MM.1S (cell line): ENCODE measurements around the gene RNF144B.
A peak's percentile ranks its signal among the peaks of the same experiment; 100 is the strongest.

ENCODE experiments used
- DNase-seq: peaks from one replicate; pipeline ENCODE4 v3.0.0-alpha.2; 2015
- H2AFZ ChIP-seq: fragments of 300-600 bp; sonication (generic); 2 replicates; pipeline ENCODE4 v1.6.0; 2016; ENCODE audit warnings: antibody characterized with exemption, low read length
- H3F3A ChIP-seq: fragments of 300-600 bp; sonication (generic); 2 replicates; pipeline ENCODE4 v1.6.1; 2016; ENCODE audit warnings: mild to moderate bottlenecking, antibody characterized with exemption, low read length, moderate library complexity, mixed read lengths; ENCODE audit not compliant: insufficient read depth
- H3K27ac ChIP-seq: fragments of 300-600 bp; sonication (generic); 2 replicates; pipeline ENCODE4 v1.5.1; 2016; ENCODE audit warnings: mild to moderate bottlenecking, low read length
- H3K27me3 ChIP-seq: fragments of 300-600 bp; sonication (generic); replicated peaks from 2 replicates; pipeline ENCODE4 v1.6.0; 2016; ENCODE audit warnings: low read length; ENCODE audit not compliant: insufficient read depth
- H3K36me3 ChIP-seq: fragments of 300-600 bp; sonication (generic); replicated peaks from 2 replicates; pipeline ENCODE4 v1.6.1; 2016; ENCODE audit warnings: mild to moderate bottlenecking, low read length, mixed read lengths; ENCODE audit not compliant: insufficient read depth
- H3K4me1 ChIP-seq: fragments of 300-600 bp; sonication (generic); 2 replicates; pipeline ENCODE4 v1.6.1; 2016; ENCODE audit warnings: low read length, mixed read lengths
- H3K4me2 ChIP-seq: fragments of 300-600 bp; sonication (generic); 2 replicates; pipeline ENCODE4 v1.6.0; 2016; ENCODE audit warnings: low read depth, low read length
- H3K4me3 ChIP-seq: fragments of 300-600 bp; sonication (generic); 2 replicates; pipeline ENCODE4 v1.5.1; 2016; ENCODE audit warnings: low read length, mixed read lengths
- H3K79me2 ChIP-seq: fragments of 300-600 bp; sonication (generic); 2 replicates; pipeline ENCODE4 v1.6.1; 2016; ENCODE audit warnings: mixed run types, low read length, mixed read lengths
- H3K9ac ChIP-seq: fragments of 300-600 bp; sonication (generic); 2 replicates; pipeline ENCODE4 v1.6.1; 2016; ENCODE audit warnings: low read length, mixed read lengths
- H3K9me2 ChIP-seq: fragments of 300-600 bp; sonication (generic); replicated peaks from 2 replicates; pipeline ENCODE4 v1.6.1; 2016; ENCODE audit warnings: mild to moderate bottlenecking, low read length, mixed read lengths; ENCODE audit not compliant: insufficient read depth
- H3K9me3 ChIP-seq: fragments of 300-600 bp; sonication (generic); replicated peaks from 2 replicates; pipeline ENCODE4 v1.6.1; 2016; ENCODE audit warnings: mild to moderate bottlenecking, low read length, mixed read lengths; ENCODE audit not compliant: insufficient read depth
- H4K20me1 ChIP-seq: fragments of 300-600 bp; sonication (generic); 2 replicates; pipeline ENCODE4 v1.6.1; 2016; ENCODE audit warnings: mild to moderate bottlenecking, low read length, moderate library complexity, mixed read lengths; ENCODE audit not compliant: insufficient read depth
- CTCF ChIP-seq: fragments of 300-600 bp; sonication (generic); IDR thresholded peaks from 2 replicates; pipeline ENCODE4 v1.5.1; 2016; ENCODE audit warnings: antibody characterized with exemption, low read length, mixed read lengths
- EZH2 ChIP-seq: fragments of 300-600 bp; sonication (generic); optimal IDR thresholded peaks from 2 replicates; pipeline ENCODE3; 2017; ENCODE audit warnings: low read depth, mild to moderate bottlenecking, antibody characterized with exemption, low read length, mixed read lengths
- EZH2phosphoT487 ChIP-seq: fragments of 300-600 bp; sonication (generic); IDR thresholded peaks from 2 replicates; pipeline ENCODE4 v1.6.1; 2018; ENCODE audit warnings: antibody characterized with exemption, low read length

RNF144B gene

GRCh38 chr6:18387061-18387721 is at the start of gene RNF144B:
Gene RNF144B (plus strand): TSS chr6:18387350. CDS start chr6:18399535, 12,185 bp downstream.
- Histone ChIP-seq H3K9ac (peak within 1 kb of the TSS; percentile 27; the same call in 1 of the 2 replicates), H3F3A (peaks cover 24% of the 10 kb centered on the region), H3K27me3 (peaks cover 21% of the 10 kb centered on the region), H3K4me2 (peak within 1 kb of the TSS; percentile 92), H3K9me3 (no peaks in the 10 kb centered on the region), H4K20me1 (no peaks in the 10 kb centered on the region), H3K4me3 (peak within 1 kb of the TSS; percentile 62), H3K27ac (peak within 1 kb of the TSS; percentile 57; the same call in 1 of the 2 replicates), H2AFZ (peak within 1 kb of the TSS; percentile 79), H3K36me3 (no peaks in the 10 kb centered on the region), H3K4me1 (peaks cover 37% of the 10 kb centered on the region), H3K9me2 (no peaks in the 10 kb centered on the region), H3K79me2 (no peaks in the 10 kb centered on the region)
- no peak for TF ChIP-seq EZH2phosphoT487
- no peak for TF ChIP-seq CTCF
- no peak for TF ChIP-seq EZH2
- DNase-seq: peak; percentile 89

- no peak for DNase-seq
- no peaks in the 10 kb centered on the region for H3K27me3 ChIP-seq
- H3K27ac ChIP-seq: no peak overlapping the region
- H3K4me2 ChIP-seq: no peak overlapping the region
- H3K79me2 ChIP-seq: no peaks in the 10 kb centered on the region
- H3K4me3 ChIP-seq: no peak overlapping the region
- H2AFZ ChIP-seq: no peak overlapping the region
- H3K36me3 ChIP-seq: no peaks in the 10 kb centered on the region
- H3K9me2 ChIP-seq: no peaks in the 10 kb centered on the region
- H3K9me3 ChIP-seq: no peaks in the 10 kb centered on the region
- no peaks in the 10 kb centered on the region for H3F3A ChIP-seq
- H3K4me1 ChIP-seq: peaks cover 10% of the 10 kb centered on the region
- no peaks in the 10 kb centered on the region for H4K20me1 ChIP-seq
- TF ChIP-seq EZH2 (no peak), CTCF (no peak), EZH2phosphoT487 (no peak)
- no peak overlapping the region for H3K9ac ChIP-seq
These were observed 47.6 kb upstream of the RNF144B start for GRCh38 chr6:18339599-18339998.

- no peak for DNase-seq
- TF ChIP-seq EZH2 (no peak), CTCF (no peak), EZH2phosphoT487 (no peak)
- H3K9me2 ChIP-seq: no peaks in the 10 kb centered on the region
- no peak overlapping the region for H3K4me2 ChIP-seq
- no peak overlapping the region for H3K27ac ChIP-seq
- H3K9ac ChIP-seq: no peak overlapping the region
- no peaks in the 10 kb centered on the region for H4K20me1 ChIP-seq
- H3K36me3 ChIP-seq: no peaks in the 10 kb centered on the region
- H3K4me1 ChIP-seq: peaks cover 10% of the 10 kb centered on the region
- H3K9me3 ChIP-seq: no peaks in the 10 kb centered on the region
- H3K79me2 ChIP-seq: no peaks in the 10 kb centered on the region
- H3K27me3 ChIP-seq: no peaks in the 10 kb centered on the region
- H3K4me3 ChIP-seq: no peak overlapping the region
- no peaks in the 10 kb centered on the region for H3F3A ChIP-seq
- no peak overlapping the region for H2AFZ ChIP-seq
These were observed 46.2 kb upstream of the RNF144B start for GRCh38 chr6:18340781-18341551.
